CD4-positive, alpha-beta T cell treated with Interleukin-21 for 1 hour (primary cell): ENCODE data around the gene PGAM2.

Source experiments
- DNase-seq: peaks from one replicate; pipeline ENCODE4 v3.0.0-alpha.2; 2020

The PGAM2 gene

GRCh38 chr7:44103566-44103922 is 38.2 kb upstream of the PGAM2 start:
- no peak for DNase-seq

- DNase-seq, result no peak
Observed at GRCh38 chr7:44102846-44103565, 37.6 kb upstream of the PGAM2 start.

- no peak for DNase-seq
Observed at GRCh38 chr7:44101966-44102845, 36.8 kb upstream of the PGAM2 start.

- no peak for DNase-seq
Observed at GRCh38 chr7:44101303-44101965, 36.1 kb upstream of the PGAM2 start.

- DNase-seq, result no peak
Observed at GRCh38 chr7:44100458-44101302, 35.3 kb upstream of the PGAM2 start.

GRCh38 chr7:44099669-44100068 is 34.3 kb upstream of the PGAM2 start:
- no peak for DNase-seq

- DNase-seq, result no peak
Observed at GRCh38 chr7:44098092-44099068, 33.0 kb upstream of the PGAM2 start.

GRCh38 chr7:44097064-44097932 is 31.9 kb upstream of the PGAM2 start:
- DNase-seq, result no peak

- DNase-seq, result no peak
Observed at GRCh38 chr7:44096326-44096881, 31.0 kb upstream of the PGAM2 start.

- no peak for DNase-seq
Observed at GRCh38 chr7:44095781-44096180, 30.4 kb upstream of the PGAM2 start.

- no peak for DNase-seq
Observed at GRCh38 chr7:44094883-44095592, 29.7 kb upstream of the PGAM2 start.

GRCh38 chr7:44094365-44094764 is 29.0 kb upstream of the PGAM2 start:
- DNase-seq, result no peak

- no peak for DNase-seq
Observed at GRCh38 chr7:44093102-44093641, 27.8 kb upstream of the PGAM2 start.

GRCh38 chr7:44087911-44088838 is 22.8 kb upstream of the PGAM2 start:
- no peak for DNase-seq

- no peak for DNase-seq
Observed at GRCh38 chr7:44086627-44087026, 21.3 kb upstream of the PGAM2 start.

GRCh38 chr7:44085546-44085945 is 20.2 kb upstream of the PGAM2 start:
- no peak for DNase-seq

- no peak for DNase-seq
Observed at GRCh38 chr7:44084701-44085100, 19.3 kb upstream of the PGAM2 start.

GRCh38 chr7:44083796-44084195 is 18.4 kb upstream of the PGAM2 start:
- no peak for DNase-seq
